ENCODE data around the gene PGM1.
A peak's percentile ranks its signal among the peaks of the same experiment; 100 is the strongest.
"Not testable (repeated sequence)": the region's sequence is repeated elsewhere in the genome, so short reads cannot be mapped to it uniquely, and the experiment has no call there.

PGM1 gene

DNA sequence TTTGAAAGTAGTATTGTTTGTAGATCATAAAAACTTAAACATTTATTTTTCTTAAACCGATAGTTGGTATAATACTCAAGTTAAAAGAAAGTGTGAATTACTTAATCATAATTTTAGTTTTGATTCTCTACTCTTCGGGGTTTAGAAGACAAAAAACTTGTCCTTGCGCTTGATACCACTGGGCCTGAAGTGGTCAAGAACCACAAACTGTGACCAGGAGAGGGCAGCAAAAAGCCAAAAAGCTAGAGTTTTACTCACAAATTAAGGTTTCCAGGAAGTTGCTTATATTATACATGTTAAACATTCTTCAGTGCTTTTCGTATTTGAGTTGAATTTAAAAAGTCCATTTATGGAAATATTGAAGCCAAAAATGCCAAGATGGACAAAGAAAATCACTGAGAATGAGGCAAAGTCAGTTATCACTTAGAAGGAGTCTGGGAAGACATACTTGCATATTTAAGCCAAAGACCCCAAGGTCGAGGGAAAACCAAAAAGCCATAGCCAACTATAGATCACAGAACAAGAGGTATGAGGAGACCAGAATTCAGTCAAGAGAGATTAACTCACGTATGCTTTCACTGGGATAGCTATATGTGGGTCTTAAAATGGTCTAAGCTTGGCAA lies 35.7 kb upstream of the PGM1 start:
- DNase-seq (ENCODE audit: low spot score), result no peak
- Histone ChIP-seq H3K4me3 (no peak overlapping the region), H3K27ac (no peak overlapping the region)
- TF ChIP-seq, protein P1, sequence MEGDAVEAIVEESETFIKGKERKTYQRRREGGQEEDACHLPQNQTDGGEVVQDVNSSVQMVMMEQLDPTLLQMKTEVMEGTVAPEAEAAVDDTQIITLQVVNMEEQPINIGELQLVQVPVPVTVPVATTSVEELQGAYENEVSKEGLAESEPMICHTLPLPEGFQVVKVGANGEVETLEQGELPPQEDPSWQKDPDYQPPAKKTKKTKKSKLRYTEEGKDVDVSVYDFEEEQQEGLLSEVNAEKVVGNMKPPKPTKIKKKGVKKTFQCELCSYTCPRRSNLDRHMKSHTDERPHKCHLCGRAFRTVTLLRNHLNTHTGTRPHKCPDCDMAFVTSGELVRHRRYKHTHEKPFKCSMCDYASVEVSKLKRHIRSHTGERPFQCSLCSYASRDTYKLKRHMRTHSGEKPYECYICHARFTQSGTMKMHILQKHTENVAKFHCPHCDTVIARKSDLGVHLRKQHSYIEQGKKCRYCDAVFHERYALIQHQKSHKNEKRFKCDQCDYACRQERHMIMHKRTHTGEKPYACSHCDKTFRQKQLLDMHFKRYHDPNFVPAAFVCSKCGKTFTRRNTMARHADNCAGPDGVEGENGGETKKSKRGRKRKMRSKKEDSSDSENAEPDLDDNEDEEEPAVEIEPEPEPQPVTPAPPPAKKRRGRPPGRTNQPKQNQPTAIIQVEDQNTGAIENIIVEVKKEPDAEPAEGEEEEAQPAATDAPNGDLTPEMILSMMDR (IDR thresholded peaks at IDR 0.05), result no peak

DNA sequence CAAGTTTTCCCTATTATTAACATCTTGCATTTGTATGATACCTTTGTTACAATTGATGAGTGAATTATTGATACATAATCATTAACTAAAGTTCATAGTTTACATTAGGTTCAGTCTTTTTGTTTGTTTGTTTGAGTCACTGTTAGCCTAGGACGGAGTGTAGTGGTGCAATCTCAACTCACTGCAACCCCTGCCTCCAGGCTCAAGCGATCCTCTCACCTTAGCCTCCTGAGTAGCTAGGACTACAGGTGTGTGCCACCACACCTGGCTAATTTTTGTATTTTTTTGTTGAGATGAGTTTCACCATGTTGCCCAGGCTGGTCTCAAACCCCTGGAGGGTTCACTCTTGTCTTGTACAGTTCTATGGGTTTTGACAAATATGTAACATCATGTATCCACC lies 33.9 kb upstream of the PGM1 start:
- Histone ChIP-seq H3K27ac (no peak overlapping the region), H3K4me3 (no peak overlapping the region)
- DNase-seq (ENCODE audit: low spot score), result no peak
- TF ChIP-seq, protein P1 (IDR thresholded peaks at IDR 0.05), result no peak

DNA sequence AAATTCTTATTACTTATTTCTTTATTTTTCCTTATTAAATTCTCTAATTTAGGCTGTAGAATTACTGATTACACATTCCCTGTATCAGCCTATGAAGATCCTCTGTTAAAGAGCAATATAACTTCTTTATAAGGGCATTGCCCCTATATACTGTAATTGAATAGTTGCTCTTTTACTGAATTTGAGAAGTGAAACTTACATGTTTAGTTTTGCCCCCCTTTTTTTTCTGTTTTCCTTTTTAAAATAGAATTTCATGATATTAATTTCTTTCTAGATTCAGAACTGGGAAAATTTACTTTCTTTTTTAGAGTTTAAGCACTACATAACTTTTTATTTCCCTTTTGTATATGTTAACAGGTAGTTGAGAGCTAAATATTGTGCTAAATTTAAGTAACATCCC lies 29.5 kb upstream of the PGM1 start:
- TF ChIP-seq, protein P1 (IDR thresholded peaks at IDR 0.05), result no peak

DNA sequence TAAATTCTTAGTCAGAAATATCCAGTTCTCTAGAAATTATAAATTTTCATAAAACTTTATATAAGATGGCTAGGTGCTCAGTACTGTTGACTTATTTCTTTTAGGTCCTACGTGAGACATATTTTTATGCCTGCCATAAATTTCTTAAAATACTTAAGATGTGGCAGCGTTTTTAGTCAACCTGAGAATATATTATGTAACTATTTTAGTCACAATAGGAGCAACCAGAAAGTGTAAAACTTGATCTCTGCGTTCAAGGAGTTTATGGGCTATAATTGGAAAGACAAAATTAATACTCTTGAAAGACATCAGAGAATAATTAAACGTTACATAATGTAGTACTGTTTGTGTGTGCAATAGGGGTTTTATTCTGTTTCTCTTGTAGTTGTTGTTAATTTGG lies 24.1 kb upstream of the PGM1 start:
- Histone ChIP-seq H3K4me3 (no peak overlapping the region), H3K27ac (no peak overlapping the region)
- TF ChIP-seq, protein P1 (IDR thresholded peaks at IDR 0.05), result no peak
- no peak for DNase-seq (ENCODE audit: low spot score)

More for the DNA sequence above, 29.5 kb upstream of the PGM1 start:
- DNase-seq (ENCODE audit: low spot score), result no peak
- no peak overlapping the region for H3K27ac ChIP-seq
- no peak overlapping the region for H3K4me3 ChIP-seq

DNA sequence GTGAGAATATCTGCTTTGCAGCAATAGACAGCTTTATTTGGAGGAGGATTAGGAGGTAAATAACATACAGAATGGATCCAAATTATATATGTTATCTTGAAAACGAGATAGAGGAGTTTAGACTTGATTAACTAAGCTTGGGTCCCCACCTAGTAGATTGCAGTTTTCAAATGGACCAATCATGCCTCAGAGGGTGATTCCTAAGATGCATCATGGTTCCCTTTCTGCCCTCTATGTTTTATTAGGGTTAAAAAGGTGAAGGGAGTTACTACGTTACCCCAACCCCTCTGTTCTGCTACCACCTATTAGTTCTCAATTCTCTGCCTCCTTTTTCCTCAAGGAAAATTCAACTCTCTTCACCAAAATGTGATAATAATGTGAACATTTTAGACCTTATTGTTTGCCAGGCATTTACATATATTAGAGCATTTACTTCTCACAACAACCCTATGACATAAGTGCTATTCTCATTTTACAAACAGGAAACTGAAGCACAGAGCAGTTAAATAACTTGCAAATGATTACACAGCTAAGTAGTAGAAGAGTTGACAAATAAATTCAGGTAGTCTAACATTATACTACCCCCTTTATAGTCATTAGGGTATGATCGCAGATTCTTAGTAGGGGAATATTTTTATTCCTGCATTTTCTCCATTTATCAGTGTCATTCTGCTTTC lies 23.4 kb upstream of the PGM1 start:
- Histone ChIP-seq H3K27ac (no peak overlapping the region), H3K4me3 (no peak overlapping the region)
- no peak for DNase-seq (ENCODE audit: low spot score)
- TF ChIP-seq, protein P1 (IDR thresholded peaks at IDR 0.05), result no peak

DNA sequence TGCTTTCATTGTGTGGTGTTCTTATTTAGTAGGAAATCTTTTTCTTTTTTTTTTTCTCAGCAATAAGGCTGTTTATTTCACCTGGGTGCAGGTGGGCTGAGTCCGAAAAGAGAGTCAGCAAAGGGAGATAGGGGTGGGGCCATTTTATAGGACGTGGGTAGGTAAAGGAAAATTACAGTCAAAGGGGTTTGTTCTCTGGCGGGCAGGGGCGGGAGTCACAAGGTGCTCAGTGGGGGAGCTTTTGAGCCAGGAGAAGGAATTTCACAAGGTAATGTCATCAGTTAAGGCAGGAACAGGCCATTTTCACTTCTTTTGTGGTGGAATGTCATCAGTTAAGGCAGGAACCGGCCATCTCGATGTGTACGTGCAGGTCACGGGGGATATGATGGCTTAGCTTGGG lies 20.5 kb upstream of the PGM1 start:
- DNase-seq (ENCODE audit: low spot score); H3K4me3 ChIP-seq; H3K27ac ChIP-seq: not testable (repeated sequence)

DNA sequence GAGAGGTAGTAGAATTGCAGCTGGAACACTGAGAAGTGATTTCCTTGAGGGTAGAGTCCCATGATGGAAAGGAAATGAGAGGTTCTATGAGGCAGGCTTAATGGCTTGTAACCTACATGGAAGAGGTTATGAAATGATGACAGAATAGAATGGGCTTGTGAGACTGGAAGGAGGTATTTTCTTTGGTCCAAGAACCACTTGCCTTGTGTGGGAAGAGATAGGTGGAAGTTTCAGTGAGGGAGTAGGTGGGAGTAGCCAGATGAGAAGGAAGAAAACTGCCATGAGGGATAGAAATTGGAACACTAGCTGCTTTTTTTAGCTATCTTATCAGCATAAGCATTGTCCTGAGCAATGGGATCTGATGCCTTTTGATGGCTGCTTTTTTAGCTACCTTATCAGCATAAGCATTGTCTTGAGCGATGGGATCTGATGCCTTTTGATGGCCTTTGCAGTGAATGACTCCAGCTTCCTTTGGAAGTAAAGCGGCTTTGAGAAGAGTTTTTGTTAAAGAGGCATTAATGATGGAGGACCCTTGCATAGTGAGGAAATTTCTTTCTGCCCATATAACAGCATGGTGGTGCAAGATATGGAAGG lies 18.9 kb upstream of the PGM1 start:
- not testable (repeated sequence) for H3K27ac ChIP-seq; H3K4me3 ChIP-seq; DNase-seq (ENCODE audit: low spot score)

DNA sequence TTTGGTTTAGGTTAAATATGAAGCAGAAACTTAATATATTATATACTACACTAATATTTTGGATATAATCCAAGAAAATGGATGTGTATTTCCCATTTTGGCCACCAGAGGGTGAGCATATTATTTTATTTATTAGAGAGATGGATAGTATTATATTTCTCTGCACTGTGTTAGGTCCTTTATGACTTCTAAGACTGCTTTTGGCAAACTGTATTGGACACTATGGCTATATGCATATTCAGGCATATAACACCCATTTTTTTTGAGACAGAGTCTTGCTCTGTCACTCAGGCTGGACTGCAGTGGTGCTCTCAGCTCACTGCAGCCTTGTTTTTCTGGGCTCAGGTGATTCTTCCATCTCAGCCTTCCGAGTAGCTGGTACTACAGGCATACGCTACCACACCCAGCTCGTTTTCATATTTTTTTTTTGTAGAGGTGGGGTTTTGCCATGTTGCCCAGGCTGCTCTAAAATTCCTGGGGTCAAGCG lies 17.8 kb upstream of the PGM1 start:
- H3K27ac ChIP-seq, result no peak overlapping the region
- H3K4me3 ChIP-seq, result no peak overlapping the region
- DNase-seq (ENCODE audit: low spot score), result no peak
- TF ChIP-seq, protein P1 (IDR thresholded peaks at IDR 0.05), result peak; percentile 68

DNA sequence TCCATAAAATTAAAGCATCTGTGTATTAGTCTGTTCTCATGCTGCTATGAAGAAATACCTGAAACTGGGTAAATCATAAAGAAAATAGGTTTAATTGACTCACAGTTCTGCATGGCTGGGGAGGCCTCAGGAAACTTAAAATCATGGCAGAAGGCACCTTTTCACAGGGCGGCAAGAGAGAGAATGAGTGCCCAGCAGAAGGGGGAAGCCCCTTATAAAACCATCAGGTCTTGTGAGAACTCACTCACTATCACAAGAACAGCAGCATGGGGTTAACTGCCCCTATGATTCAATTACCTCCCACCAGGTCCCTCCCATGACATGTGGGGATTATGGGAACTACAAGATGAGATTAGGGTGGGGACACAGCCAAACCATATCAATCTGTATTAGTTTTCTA lies 6.9 kb upstream of the PGM1 start:
- not testable (repeated sequence) for H3K4me3 ChIP-seq; DNase-seq (ENCODE audit: low spot score); H3K27ac ChIP-seq

Data from coronary artery (tissue), 2 donors.